GM21381 (cell line): ENCODE data around the gene SLC1A3.

ENCODE experiments used
- ATAC-seq: cut with Tn5 transposase; IDR thresholded peaks from one replicate; pipeline ENCODE4 v1.9.1; 2021; ENCODE audit warnings: mild to moderate bottlenecking, moderate library complexity; ENCODE audit not compliant: unreplicated experiment

The SLC1A3 gene

GRCh38 chr5:36599986-36600779 lies 6.2 kb upstream of the SLC1A3 start:
- ATAC-seq = no peak

- no peak for ATAC-seq
These were observed 5.4 kb upstream of the SLC1A3 start for GRCh38 chr5:36600917-36601527.

- ATAC-seq = no peak
These were observed 3.6 kb upstream of the SLC1A3 start for GRCh38 chr5:36602704-36603321.

- ATAC-seq = no peak
These were observed 1.2 kb upstream of the SLC1A3 start for GRCh38 chr5:36605241-36605640.

GRCh38 chr5:36606036-36606427 lies 374 bp upstream of the SLC1A3 start:
- ATAC-seq = no peak

GRCh38 chr5:36607114-36607571 lies 737 bp downstream of the SLC1A3 start:
- no peak for ATAC-seq

- no peak for ATAC-seq
These were observed 1.7 kb downstream of the SLC1A3 start for GRCh38 chr5:36607838-36608783.

- no peak for ATAC-seq
These were observed 4.2 kb downstream of the SLC1A3 start for GRCh38 chr5:36610621-36611020.

- no peak for ATAC-seq
These were observed 5.3 kb downstream of the SLC1A3 start for GRCh38 chr5:36611520-36612274.

- no peak for ATAC-seq
These were observed 6.8 kb downstream of the SLC1A3 start for GRCh38 chr5:36613241-36613640.

- ATAC-seq = no peak
These were observed 7.6 kb downstream of the SLC1A3 start for GRCh38 chr5:36613771-36614656.

GRCh38 chr5:36614657-36615308 lies 8.4 kb downstream of the SLC1A3 start:
- ATAC-seq = no peak

GRCh38 chr5:36619012-36619635 lies 12.7 kb downstream of the SLC1A3 start:
- no peak for ATAC-seq

- no peak for ATAC-seq
These were observed 15.6 kb downstream of the SLC1A3 start for GRCh38 chr5:36621985-36622384.

- ATAC-seq = no peak
These were observed 17.4 kb downstream of the SLC1A3 start for GRCh38 chr5:36623832-36624231.

GRCh38 chr5:36624277-36624676 lies 17.9 kb downstream of the SLC1A3 start:
- no peak for ATAC-seq

GRCh38 chr5:36628695-36629094 lies 22.3 kb downstream of the SLC1A3 start:
- ATAC-seq = no peak

GRCh38 chr5:36629729-36630128 lies 23.3 kb downstream of the SLC1A3 start:
- ATAC-seq = no peak
